Measurements from ENCODE around the gene OMD. TPM values are rescaled to one million over a fixed set of nuclear protein-coding genes. Genes with fewer than 3 reads are reported as not detected.

The OMD gene
- polyA plus RNA-seq, 1 donor from 2014 or later: not detected

DNA sequence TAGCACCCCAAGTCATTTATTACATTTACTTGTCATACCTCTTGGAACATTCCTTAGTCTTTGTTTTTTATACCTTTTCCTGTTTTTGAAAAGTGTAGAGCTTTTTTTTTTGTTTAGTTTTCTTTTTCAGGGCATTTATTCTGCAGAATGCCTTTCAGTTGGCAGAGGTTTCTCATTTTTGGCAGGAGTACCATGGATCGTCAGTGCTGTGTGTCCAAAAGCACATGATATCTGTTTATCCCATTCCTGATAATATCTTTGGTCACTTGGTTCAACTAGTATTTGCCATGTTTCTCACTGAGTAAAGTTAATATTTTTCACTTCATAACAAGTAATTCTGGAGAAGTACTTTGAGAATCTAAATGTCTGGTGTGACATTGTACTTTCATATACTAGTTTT, 30.6 kb downstream of the OMD start:
- TF ChIP-seq POLR2AphosphoS5 (IDR thresholded peaks at IDR 0.05): no peak
- TF ChIP-seq SMC3 (conservative IDR thresholded peaks at IDR 0.05; ENCODE audit: poor library complexity): no peak
- TF ChIP-seq EP300 (conservative IDR thresholded peaks at IDR 0.05; ENCODE audit: poor library complexity, severe bottlenecking): no peak
- TF ChIP-seq MXI1 (conservative IDR thresholded peaks at IDR 0.05; ENCODE audit: poor library complexity, severe bottlenecking): no peak
- TF ChIP-seq RAD21 (conservative IDR thresholded peaks at IDR 0.05): no peak
- TF ChIP-seq, protein P1, sequence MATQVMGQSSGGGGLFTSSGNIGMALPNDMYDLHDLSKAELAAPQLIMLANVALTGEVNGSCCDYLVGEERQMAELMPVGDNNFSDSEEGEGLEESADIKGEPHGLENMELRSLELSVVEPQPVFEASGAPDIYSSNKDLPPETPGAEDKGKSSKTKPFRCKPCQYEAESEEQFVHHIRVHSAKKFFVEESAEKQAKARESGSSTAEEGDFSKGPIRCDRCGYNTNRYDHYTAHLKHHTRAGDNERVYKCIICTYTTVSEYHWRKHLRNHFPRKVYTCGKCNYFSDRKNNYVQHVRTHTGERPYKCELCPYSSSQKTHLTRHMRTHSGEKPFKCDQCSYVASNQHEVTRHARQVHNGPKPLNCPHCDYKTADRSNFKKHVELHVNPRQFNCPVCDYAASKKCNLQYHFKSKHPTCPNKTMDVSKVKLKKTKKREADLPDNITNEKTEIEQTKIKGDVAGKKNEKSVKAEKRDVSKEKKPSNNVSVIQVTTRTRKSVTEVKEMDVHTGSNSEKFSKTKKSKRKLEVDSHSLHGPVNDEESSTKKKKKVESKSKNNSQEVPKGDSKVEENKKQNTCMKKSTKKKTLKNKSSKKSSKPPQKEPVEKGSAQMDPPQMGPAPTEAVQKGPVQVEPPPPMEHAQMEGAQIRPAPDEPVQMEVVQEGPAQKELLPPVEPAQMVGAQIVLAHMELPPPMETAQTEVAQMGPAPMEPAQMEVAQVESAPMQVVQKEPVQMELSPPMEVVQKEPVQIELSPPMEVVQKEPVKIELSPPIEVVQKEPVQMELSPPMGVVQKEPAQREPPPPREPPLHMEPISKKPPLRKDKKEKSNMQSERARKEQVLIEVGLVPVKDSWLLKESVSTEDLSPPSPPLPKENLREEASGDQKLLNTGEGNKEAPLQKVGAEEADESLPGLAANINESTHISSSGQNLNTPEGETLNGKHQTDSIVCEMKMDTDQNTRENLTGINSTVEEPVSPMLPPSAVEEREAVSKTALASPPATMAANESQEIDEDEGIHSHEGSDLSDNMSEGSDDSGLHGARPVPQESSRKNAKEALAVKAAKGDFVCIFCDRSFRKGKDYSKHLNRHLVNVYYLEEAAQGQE (IDR thresholded peaks at IDR 0.05; ENCODE audit: borderline replicate concordance): no peak
- TF ChIP-seq, protein P2, sequence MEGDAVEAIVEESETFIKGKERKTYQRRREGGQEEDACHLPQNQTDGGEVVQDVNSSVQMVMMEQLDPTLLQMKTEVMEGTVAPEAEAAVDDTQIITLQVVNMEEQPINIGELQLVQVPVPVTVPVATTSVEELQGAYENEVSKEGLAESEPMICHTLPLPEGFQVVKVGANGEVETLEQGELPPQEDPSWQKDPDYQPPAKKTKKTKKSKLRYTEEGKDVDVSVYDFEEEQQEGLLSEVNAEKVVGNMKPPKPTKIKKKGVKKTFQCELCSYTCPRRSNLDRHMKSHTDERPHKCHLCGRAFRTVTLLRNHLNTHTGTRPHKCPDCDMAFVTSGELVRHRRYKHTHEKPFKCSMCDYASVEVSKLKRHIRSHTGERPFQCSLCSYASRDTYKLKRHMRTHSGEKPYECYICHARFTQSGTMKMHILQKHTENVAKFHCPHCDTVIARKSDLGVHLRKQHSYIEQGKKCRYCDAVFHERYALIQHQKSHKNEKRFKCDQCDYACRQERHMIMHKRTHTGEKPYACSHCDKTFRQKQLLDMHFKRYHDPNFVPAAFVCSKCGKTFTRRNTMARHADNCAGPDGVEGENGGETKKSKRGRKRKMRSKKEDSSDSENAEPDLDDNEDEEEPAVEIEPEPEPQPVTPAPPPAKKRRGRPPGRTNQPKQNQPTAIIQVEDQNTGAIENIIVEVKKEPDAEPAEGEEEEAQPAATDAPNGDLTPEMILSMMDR (IDR thresholded peaks at IDR 0.05; ENCODE audit: poor library complexity, severe bottlenecking): no peak
- TF ChIP-seq TAF1 (IDR thresholded peaks at IDR 0.05; ENCODE audit: low read depth): no peak
- TF ChIP-seq EZH2 (IDR thresholded peaks at IDR 0.05; ENCODE audit: borderline replicate concordance, insufficient read depth, low read length, poor library complexity, severe bottlenecking): no peak

DNA sequence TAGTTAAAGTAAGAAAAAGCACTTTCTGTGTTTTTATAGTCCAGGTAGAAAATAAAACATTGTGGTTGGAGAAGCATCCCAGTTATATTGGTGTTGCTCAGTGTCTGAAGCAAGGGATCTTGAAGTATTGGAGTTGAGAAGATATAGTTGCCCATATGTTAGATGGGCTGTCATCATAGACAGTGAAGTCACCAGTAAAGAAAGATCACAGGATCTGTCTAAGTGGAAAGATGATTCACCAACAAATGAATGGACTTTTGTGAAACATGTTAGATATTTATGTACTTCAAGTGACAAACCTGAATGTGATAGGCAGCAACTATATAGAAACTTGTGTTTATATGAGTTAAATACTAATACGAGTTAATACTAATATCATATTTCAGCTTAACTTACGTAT, 31.6 kb downstream of the OMD start:
- no peaks in the 10 kb centered on the region for H3K9me2 ChIP-seq (ENCODE audit: insufficient read depth, low read length)
- TF ChIP-seq EZH2 (IDR thresholded peaks at IDR 0.05; ENCODE audit: borderline replicate concordance, insufficient read depth, low read length, poor library complexity, severe bottlenecking) (no peak), TAF1 (IDR thresholded peaks at IDR 0.05; ENCODE audit: low read depth) (no peak), EP300 (conservative IDR thresholded peaks at IDR 0.05; ENCODE audit: poor library complexity, severe bottlenecking) (no peak), POLR2AphosphoS5 (IDR thresholded peaks at IDR 0.05) (no peak), SMC3 (conservative IDR thresholded peaks at IDR 0.05; ENCODE audit: poor library complexity) (no peak), MXI1 (conservative IDR thresholded peaks at IDR 0.05; ENCODE audit: poor library complexity, severe bottlenecking) (no peak), RAD21 (conservative IDR thresholded peaks at IDR 0.05) (no peak)
- TF ChIP-seq, protein P2 (IDR thresholded peaks at IDR 0.05; ENCODE audit: poor library complexity, severe bottlenecking): no peak
- TF ChIP-seq, protein P1 (IDR thresholded peaks at IDR 0.05; ENCODE audit: borderline replicate concordance): no peak
- H3K4me2 ChIP-seq (ENCODE audit: low read length): no peak overlapping the region
- no peak overlapping the region for H3K9ac ChIP-seq (ENCODE audit: low read length)
- H3K36me3 ChIP-seq (ENCODE audit: insufficient read depth, low read length): no peaks in the 10 kb centered on the region
- H3K27ac ChIP-seq (ENCODE audit: low read length): no peak overlapping the region
- no peak overlapping the region for H3K4me3 ChIP-seq (ENCODE audit: low read length)
- no peaks in the 10 kb centered on the region for H4K20me1 ChIP-seq (ENCODE audit: insufficient read depth)
- no peaks in the 10 kb centered on the region for H3K27me3 ChIP-seq (ENCODE audit: insufficient read depth, low read depth, low read length)
- H3K79me2 ChIP-seq (replicated peaks; ENCODE audit: insufficient read depth, low read length): no peaks in the 10 kb centered on the region
- H3F3A ChIP-seq (ENCODE audit: insufficient read depth, low read length, poor library complexity, severe bottlenecking): no peaks in the 10 kb centered on the region
- no peaks in the 10 kb centered on the region for H3K9me3 ChIP-seq (ENCODE audit: low read length)
- H2AFZ ChIP-seq (ENCODE audit: low read depth, low read length): no peak overlapping the region

More for the DNA sequence above, 30.6 kb downstream of the OMD start:
- Histone ChIP-seq H3K4me3 (ENCODE audit: low read length) (no peak overlapping the region), H3K27me3 (ENCODE audit: insufficient read depth, low read depth, low read length) (no peaks in the 10 kb centered on the region), H3K27ac (ENCODE audit: low read length) (no peak overlapping the region), H3K9me2 (ENCODE audit: insufficient read depth, low read length) (no peaks in the 10 kb centered on the region), H2AFZ (ENCODE audit: low read depth, low read length) (no peak overlapping the region), H3K9me3 (ENCODE audit: low read length) (no peaks in the 10 kb centered on the region), H3F3A (ENCODE audit: insufficient read depth, low read length, poor library complexity, severe bottlenecking) (no peaks in the 10 kb centered on the region), H3K36me3 (ENCODE audit: insufficient read depth, low read length) (no peaks in the 10 kb centered on the region), H3K4me2 (ENCODE audit: low read length) (no peak overlapping the region), H3K79me2 (replicated peaks; ENCODE audit: insufficient read depth, low read length) (no peaks in the 10 kb centered on the region), H4K20me1 (ENCODE audit: insufficient read depth) (no peaks in the 10 kb centered on the region), H3K9ac (ENCODE audit: low read length) (no peak overlapping the region)
